GM18873 (cell line): ENCODE measurements around the gene MRPS24.
"Not testable (repeated sequence)": the region's sequence is repeated elsewhere in the genome, so short reads cannot be mapped to it uniquely, and the experiment has no call there.

Experiments used
- ATAC-seq: cut with Tn5 transposase; IDR thresholded peaks from one replicate; pipeline ENCODE4 v1.9.1; 2021; ENCODE audit warnings: mild to moderate bottlenecking, moderate library complexity, moderate number of reproducible peaks; ENCODE audit not compliant: unreplicated experiment, low FRiP score

MRPS24 gene

DNA sequence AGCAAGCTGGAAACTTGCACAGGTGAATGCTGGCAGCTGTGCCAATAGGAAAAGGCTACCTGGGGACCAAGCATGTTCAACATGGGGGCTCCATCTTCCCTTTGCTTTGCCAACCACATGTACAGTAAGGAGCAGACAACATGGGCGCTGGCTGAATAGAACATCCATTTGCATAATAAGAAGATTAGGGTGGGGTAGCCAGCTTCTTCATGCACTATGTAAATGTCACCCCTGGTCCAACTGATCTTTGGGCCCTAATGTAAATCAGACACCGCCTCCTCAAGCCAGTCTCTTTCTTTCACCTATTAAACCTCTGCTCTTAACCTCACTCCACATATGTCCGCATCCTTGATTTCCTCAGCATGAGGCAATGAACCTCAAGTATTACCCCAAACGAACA lies 26.0 kb downstream of the MRPS24 start:
- ATAC-seq: no peak

DNA sequence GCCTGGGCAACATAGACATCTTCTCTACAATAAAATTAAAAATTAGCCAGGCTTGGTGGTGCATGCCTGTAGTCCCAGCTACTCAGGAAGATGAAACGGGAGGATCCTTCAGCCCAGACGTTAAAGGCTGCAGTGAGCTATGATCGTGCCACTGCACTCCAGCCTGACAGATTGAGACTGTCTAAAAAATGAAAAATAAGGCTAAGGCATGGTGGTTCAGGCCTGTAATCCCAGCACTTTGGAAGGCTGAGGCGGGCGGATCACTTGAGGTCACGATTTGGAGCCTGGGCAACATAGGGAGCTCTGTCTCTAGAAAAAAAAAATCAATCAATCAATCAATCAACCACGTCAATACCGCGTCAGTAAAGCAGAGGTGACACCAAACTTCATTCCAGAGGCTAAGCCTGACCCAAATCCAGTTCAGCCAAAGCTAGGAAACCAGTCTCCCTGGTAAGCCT lies 31.1 kb downstream of the MRPS24 start:
- no peak for ATAC-seq

DNA sequence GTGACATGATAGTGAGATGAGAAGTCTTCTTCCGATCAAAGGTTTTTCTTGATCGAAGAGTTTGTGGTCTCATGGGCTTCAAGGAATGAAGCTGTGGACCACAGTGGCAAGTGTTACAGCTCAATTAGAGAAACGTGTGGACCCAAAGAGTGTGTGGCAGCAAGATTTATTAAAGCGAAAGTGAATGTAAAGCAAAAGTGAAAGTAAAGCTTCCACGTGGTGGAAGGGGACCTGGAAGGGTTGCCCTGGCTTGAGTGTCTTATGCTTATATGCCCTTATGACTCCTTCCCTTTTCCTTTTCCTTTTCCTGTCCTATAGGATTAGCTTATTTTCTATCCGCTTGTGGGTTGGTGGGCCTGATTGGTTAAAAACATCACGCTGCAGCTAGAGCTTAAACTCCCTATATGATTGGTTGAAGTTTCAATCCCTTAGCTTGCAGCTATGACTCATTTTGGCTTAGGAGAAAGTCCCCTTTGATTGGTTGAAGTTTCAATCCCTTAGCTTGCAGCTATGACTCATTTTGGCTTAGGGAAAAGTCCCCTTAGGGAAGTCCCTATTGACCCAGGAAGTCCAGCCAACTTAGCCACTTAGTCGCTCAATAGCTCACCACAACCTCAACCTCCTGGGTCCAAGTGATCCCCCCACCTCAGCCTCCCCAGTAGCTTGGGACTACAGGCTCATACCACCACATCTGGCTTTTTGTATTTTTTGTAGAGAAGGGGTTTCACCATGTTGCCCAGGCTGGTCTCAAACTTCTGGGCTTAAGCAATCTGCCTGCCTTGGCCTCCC lies 34.7 kb downstream of the MRPS24 start:
- ATAC-seq: peak; percentile 51

DNA sequence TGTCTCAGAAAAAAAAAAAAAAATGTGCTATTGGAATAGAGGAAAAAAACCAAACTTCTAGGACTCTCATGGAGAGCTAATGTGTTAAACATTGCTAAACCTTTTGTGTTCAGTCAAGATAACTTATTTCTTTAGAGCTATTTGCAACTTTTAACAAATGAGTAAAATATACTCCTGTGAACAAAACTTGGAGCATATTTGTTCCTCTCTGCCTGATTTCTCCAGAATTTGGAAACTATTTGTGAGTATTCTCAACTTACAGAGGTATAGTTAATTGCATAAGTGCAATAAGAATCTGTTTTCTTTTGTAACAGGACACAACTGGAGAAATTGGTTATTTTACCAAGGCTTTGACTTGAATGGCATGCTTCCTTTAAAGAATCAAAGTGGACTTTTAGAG lies 38.4 kb downstream of the MRPS24 start:
- ATAC-seq: not testable (repeated sequence)

DNA sequence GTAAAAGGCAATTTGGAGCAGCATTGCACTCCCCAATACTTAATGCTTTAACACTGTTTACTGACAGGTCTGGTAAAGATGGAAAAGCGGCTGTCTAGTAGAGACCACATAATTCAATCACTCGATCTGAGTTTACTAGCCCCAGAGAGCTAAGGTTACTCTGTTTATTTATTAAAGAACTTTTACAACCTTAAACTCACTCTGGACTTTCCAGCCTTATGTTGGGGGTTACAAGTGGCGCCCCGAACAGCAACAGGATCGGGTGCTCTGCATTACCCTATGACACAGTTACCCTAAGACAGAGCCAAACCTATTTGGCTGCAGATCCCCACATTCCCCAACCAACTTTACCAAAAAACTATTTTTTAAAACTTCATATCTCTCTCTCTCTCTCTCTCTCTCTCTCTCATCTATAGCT lies 43.9 kb downstream of the MRPS24 start:
- ATAC-seq: no peak

DNA sequence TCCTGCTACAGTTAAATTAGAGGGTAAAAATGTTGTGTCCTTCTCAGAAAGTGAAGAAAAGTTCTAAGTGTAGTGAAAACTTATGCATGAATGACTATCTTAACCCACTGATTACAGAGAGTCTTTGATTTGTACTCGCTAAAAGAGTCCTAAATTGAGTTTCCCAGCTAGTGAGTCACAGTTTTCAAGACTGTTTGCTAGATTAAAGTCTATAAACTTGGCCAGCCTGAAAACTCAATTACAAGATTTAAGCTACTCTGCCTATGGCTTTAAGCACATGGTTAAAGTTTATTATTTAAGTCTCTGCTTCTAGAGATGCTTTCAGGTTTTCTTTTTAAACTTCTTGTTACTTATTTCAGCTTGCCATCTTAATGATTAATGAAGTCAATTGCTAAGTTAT lies 44.4 kb downstream of the MRPS24 start:
- ATAC-seq: no peak

DNA sequence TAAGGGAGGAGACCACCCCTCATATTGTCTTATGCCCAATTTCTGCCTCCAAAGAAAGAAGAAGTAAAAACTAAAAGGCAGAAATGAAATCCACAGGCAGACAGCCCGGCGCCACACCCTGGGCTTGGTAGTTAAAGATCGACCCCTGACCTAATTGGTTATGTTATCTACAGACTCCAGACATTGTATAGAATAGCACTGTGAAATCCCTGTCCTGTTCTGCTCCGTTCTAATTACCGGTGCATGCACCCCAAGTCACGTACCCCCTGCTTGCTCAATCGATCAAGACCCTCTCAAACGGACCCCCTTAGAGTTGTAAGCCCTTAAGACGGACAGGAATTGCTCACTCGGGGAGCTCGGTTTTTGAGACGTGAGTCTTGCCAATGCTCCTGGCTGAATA lies 44.8 kb downstream of the MRPS24 start:
- ATAC-seq: not testable (repeated sequence)

DNA sequence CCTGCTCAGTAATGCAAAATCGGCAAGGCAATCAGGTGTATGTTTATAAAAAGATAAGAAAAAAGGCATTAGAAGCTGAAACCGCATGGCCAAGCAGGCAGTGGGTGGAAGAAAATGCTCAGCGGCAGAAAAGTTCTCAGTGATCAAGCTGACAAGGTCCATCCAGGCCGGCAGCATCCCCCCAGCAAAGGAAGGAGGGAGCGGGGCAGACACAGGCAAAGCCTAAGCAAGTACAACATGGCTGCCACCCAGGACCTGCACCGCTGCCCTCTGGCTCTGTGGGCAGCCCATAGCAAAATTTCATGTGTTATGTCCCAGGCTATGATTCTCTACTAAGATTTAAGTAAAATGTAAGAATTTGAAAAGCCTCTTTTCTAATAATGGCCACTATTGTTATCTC lies 45.4 kb downstream of the MRPS24 start:
- ATAC-seq: no peak

DNA sequence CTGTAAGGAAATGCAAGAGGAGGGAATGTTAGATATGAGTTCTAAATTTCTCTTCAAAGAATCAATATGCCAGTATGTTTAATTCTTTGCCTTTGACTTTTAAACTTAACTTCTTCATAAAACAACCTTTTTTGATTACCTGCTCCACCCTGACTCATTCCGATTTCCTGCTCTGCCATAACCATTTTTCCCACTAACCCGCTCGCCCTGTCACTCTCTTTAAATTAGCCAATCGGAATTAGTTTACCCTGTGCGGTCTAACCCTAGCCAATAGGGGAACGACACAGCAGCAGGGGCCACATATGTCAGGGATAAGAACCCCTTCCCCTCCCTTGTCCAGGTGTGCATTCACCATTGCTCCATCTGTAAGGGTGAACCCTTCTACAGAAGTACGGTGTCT lies 45.9 kb downstream of the MRPS24 start:
- not testable (repeated sequence) for ATAC-seq
